Measurements from ENCODE around the gene QPCTL.
"Not testable (repeated sequence)": the region's sequence is repeated elsewhere in the genome, so short reads cannot be mapped to it uniquely, and the experiment has no call there.

The QPCTL gene

GRCh38 chr19:45747513-45747912 lies 55.0 kb downstream of the QPCTL start:
- H2BK120ac ChIP-seq (ENCODE audit: insufficient read depth, low read length, poor library complexity), result no peak overlapping the region
- no peak overlapping the region for H3K27ac ChIP-seq (ENCODE audit: low read depth, low read length)
- H3K4me2 ChIP-seq (ENCODE audit: low read length), result no peak overlapping the region
- no peak overlapping the region for H2AFZ ChIP-seq (ENCODE audit: insufficient read depth, low read length, poor library complexity)
- H2AK5ac ChIP-seq (ENCODE audit: low read length), result no peak overlapping the region
- peaks cover 2% of the 10 kb centered on the region for H3K79me1 ChIP-seq (ENCODE audit: low read length)
- no peak overlapping the region for H2BK5ac ChIP-seq (ENCODE audit: low read depth, low read length, poor library complexity)
- no peak overlapping the region for H3K14ac ChIP-seq (ENCODE audit: low read length)
- no CpG with 5 or more reads among the region's 5 CpGs for WGBS (ENCODE audit: extremely low coverage, insufficient coverage, insufficient read length)
- H3K4me3 ChIP-seq (ENCODE audit: low read depth, low read length), result no peak overlapping the region
- no peak overlapping the region for H4K91ac ChIP-seq (ENCODE audit: low read depth, low read length)
- no peaks in the 10 kb centered on the region for H3K79me2 ChIP-seq (ENCODE audit: control insufficient read depth, insufficient read depth, low read length, poor library complexity)
- H3K18ac ChIP-seq (ENCODE audit: low read length), result no peak overlapping the region
- H2BK12ac ChIP-seq (ENCODE audit: low read length), result no peak overlapping the region
- no peak overlapping the region for H3K4ac ChIP-seq (ENCODE audit: low read depth, low read length)
- H3K27me3 ChIP-seq (ENCODE audit: insufficient read depth, low read length), result no peaks in the 10 kb centered on the region
- H3K9ac ChIP-seq (ENCODE audit: low read length), result no peak overlapping the region
- H4K12ac ChIP-seq (ENCODE audit: low read depth, low read length), result no peak overlapping the region
- H3K4me1 ChIP-seq (ENCODE audit: control insufficient read depth in 1 of 2, insufficient read depth in 2 of 2, low read length in 2 of 2), result peaks cover 3 to 9% of the 10 kb centered on the region in 2 experiments
- H3K9me3 ChIP-seq (ENCODE audit: insufficient read depth, low read depth, low read length), result no peaks in the 10 kb centered on the region
- H4K8ac ChIP-seq (ENCODE audit: low read depth, low read length), result no peak overlapping the region
- no peak overlapping the region for H3K23ac ChIP-seq (ENCODE audit: low read length)
- DNase-seq, result peak; percentile 68 to 74
- no peaks in the 10 kb centered on the region for H3K36me3 ChIP-seq (ENCODE audit: control insufficient read depth in 1 of 2, insufficient read depth in 2 of 2, low read length in 2 of 2)

- H3K14ac ChIP-seq (ENCODE audit: low read length); H3K27me3 ChIP-seq (ENCODE audit: insufficient read depth, low read length); H2BK120ac ChIP-seq (ENCODE audit: insufficient read depth, low read length, poor library complexity); H2BK5ac ChIP-seq (ENCODE audit: low read depth, low read length, poor library complexity); H4K8ac ChIP-seq (ENCODE audit: low read depth, low read length); H3K36me3 ChIP-seq (ENCODE audit: control insufficient read depth in 1 of 2, insufficient read depth in 2 of 2, low read length in 2 of 2); H2AFZ ChIP-seq (ENCODE audit: insufficient read depth, low read length, poor library complexity); H3K4me1 ChIP-seq (ENCODE audit: control insufficient read depth in 1 of 2, insufficient read depth in 2 of 2, low read length in 2 of 2); H3K27ac ChIP-seq (ENCODE audit: low read depth, low read length); H2AK5ac ChIP-seq (ENCODE audit: low read length); H3K18ac ChIP-seq (ENCODE audit: low read length); H3K9ac ChIP-seq (ENCODE audit: low read length); H3K4me3 ChIP-seq (ENCODE audit: low read depth, low read length); H3K23ac ChIP-seq (ENCODE audit: low read length); H3K4me2 ChIP-seq (ENCODE audit: low read length); H3K79me1 ChIP-seq (ENCODE audit: low read length); H2BK12ac ChIP-seq (ENCODE audit: low read length); H4K91ac ChIP-seq (ENCODE audit: low read depth, low read length); H3K4ac ChIP-seq (ENCODE audit: low read depth, low read length); H3K9me3 ChIP-seq (ENCODE audit: insufficient read depth, low read depth, low read length); H4K12ac ChIP-seq (ENCODE audit: low read depth, low read length); H3K79me2 ChIP-seq (ENCODE audit: control insufficient read depth, insufficient read depth, low read length, poor library complexity): not testable (repeated sequence)
- DNase-seq, result peak; percentile 51 to 69
- WGBS (ENCODE audit: extremely low coverage, insufficient coverage, insufficient read length), result no CpG with 5 or more reads among the region's 10 CpGs
Measured at GRCh38 chr19:45751483-45751882, 59.0 kb downstream of the QPCTL start.

GRCh38 chr19:45752639-45753038 lies 60.2 kb downstream of the QPCTL start:
- no peak overlapping the region for H4K12ac ChIP-seq (ENCODE audit: low read depth, low read length)
- no CpG with 5 or more reads among the region's 12 CpGs for WGBS (ENCODE audit: extremely low coverage, insufficient coverage, insufficient read length)
- H2AFZ ChIP-seq (ENCODE audit: insufficient read depth, low read length, poor library complexity), result no peak overlapping the region
- H3K36me3 ChIP-seq (ENCODE audit: control insufficient read depth in 1 of 2, insufficient read depth in 2 of 2, low read length in 2 of 2), result no peaks in the 10 kb centered on the region
- no peak overlapping the region for H3K18ac ChIP-seq (ENCODE audit: low read length)
- no peaks in the 10 kb centered on the region for H3K4me1 ChIP-seq (ENCODE audit: control insufficient read depth in 1 of 2, insufficient read depth in 2 of 2, low read length in 2 of 2)
- no peak overlapping the region for H3K23ac ChIP-seq (ENCODE audit: low read length)
- no peak overlapping the region for H4K8ac ChIP-seq (ENCODE audit: low read depth, low read length)
- no peak overlapping the region for H3K4ac ChIP-seq (ENCODE audit: low read depth, low read length)
- no peak overlapping the region for H2BK120ac ChIP-seq (ENCODE audit: insufficient read depth, low read length, poor library complexity)
- no peaks in the 10 kb centered on the region for H3K79me2 ChIP-seq (ENCODE audit: control insufficient read depth, insufficient read depth, low read length, poor library complexity)
- no peaks in the 10 kb centered on the region for H3K9me3 ChIP-seq (ENCODE audit: insufficient read depth, low read depth, low read length)
- no peak overlapping the region for H3K27ac ChIP-seq (ENCODE audit: low read depth, low read length)
- H3K14ac ChIP-seq (ENCODE audit: low read length), result no peak overlapping the region
- H2AK5ac ChIP-seq (ENCODE audit: low read length), result no peak overlapping the region
- no peaks in the 10 kb centered on the region for H3K27me3 ChIP-seq (ENCODE audit: insufficient read depth, low read length)
- H4K91ac ChIP-seq (ENCODE audit: low read depth, low read length), result no peak overlapping the region
- no peaks in the 10 kb centered on the region for H3K79me1 ChIP-seq (ENCODE audit: low read length)
- no peak overlapping the region for H3K4me2 ChIP-seq (ENCODE audit: low read length)
- no peak overlapping the region for H2BK12ac ChIP-seq (ENCODE audit: low read length)
- no peak overlapping the region for H3K9ac ChIP-seq (ENCODE audit: low read length)
- DNase-seq, result no peak
- no peak overlapping the region for H3K4me3 ChIP-seq (ENCODE audit: low read depth, low read length)
- no peak overlapping the region for H2BK5ac ChIP-seq (ENCODE audit: low read depth, low read length, poor library complexity)

- no peak overlapping the region for H3K4me2 ChIP-seq (ENCODE audit: low read length)
- H3K79me1 ChIP-seq (ENCODE audit: low read length), result no peaks in the 10 kb centered on the region
- no peak overlapping the region for H3K23ac ChIP-seq (ENCODE audit: low read length)
- no peak overlapping the region for H2BK120ac ChIP-seq (ENCODE audit: insufficient read depth, low read length, poor library complexity)
- no peaks in the 10 kb centered on the region for H3K36me3 ChIP-seq (ENCODE audit: control insufficient read depth in 1 of 2, insufficient read depth in 2 of 2, low read length in 2 of 2)
- no peak overlapping the region for H3K4ac ChIP-seq (ENCODE audit: low read depth, low read length)
- no peak overlapping the region for H2BK5ac ChIP-seq (ENCODE audit: low read depth, low read length, poor library complexity)
- WGBS (ENCODE audit: extremely low coverage, insufficient coverage, insufficient read length), result no CpG with 5 or more reads among the region's 6 CpGs
- no peak overlapping the region for H3K18ac ChIP-seq (ENCODE audit: low read length)
- no peaks in the 10 kb centered on the region for H3K4me1 ChIP-seq (ENCODE audit: control insufficient read depth in 1 of 2, insufficient read depth in 2 of 2, low read length in 2 of 2)
- H4K8ac ChIP-seq (ENCODE audit: low read depth, low read length), result no peak overlapping the region
- no peak overlapping the region for H3K14ac ChIP-seq (ENCODE audit: low read length)
- no peak overlapping the region for H2AK5ac ChIP-seq (ENCODE audit: low read length)
- no peak overlapping the region for H2BK12ac ChIP-seq (ENCODE audit: low read length)
- no peak overlapping the region for H3K27ac ChIP-seq (ENCODE audit: low read depth, low read length)
- H3K4me3 ChIP-seq (ENCODE audit: low read depth, low read length), result no peak overlapping the region
- H4K12ac ChIP-seq (ENCODE audit: low read depth, low read length), result no peak overlapping the region
- no peaks in the 10 kb centered on the region for H3K27me3 ChIP-seq (ENCODE audit: insufficient read depth, low read length)
- H3K9ac ChIP-seq (ENCODE audit: low read length), result no peak overlapping the region
- no peak for DNase-seq
- no peaks in the 10 kb centered on the region for H3K79me2 ChIP-seq (ENCODE audit: control insufficient read depth, insufficient read depth, low read length, poor library complexity)
- H4K91ac ChIP-seq (ENCODE audit: low read depth, low read length), result no peak overlapping the region
- no peak overlapping the region for H2AFZ ChIP-seq (ENCODE audit: insufficient read depth, low read length, poor library complexity)
- no peaks in the 10 kb centered on the region for H3K9me3 ChIP-seq (ENCODE audit: insufficient read depth, low read depth, low read length)
Measured at GRCh38 chr19:45753548-45753947, 61.1 kb downstream of the QPCTL start.

Measured in trophoblast cell (in vitro differentiated cells and primary cell).